Cortex of kidney (tissue), 1 donor: Measurements from ENCODE around the gene DIPK1A.

Experiments
- DNase-seq: peaks from one replicate; lab custom pipeline; 2025; lab: John Stamatoyannopoulos, UW

The DIPK1A gene

DNA sequence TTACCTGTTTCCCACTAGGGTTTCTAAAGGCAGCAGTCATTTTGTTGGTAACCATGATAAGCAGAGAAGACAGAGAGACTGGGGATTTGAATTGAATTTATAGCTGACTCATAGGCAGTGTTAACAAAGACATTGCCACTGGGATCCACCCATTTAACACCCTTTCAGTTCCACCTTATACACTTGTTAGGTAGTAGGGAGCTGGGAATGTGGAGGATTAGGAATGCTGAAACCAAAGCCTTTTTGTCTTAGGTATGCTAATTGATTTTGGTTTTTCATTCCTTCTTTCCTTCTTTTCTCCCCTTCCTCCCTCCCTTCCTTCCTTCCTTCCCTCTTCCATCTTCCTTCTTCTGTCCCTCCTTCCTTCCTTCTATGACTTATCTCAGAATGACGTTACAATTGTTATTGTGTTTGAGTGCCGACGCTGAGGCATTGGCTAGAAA lies 168.9 kb downstream of the DIPK1A start:
- no peak for DNase-seq
